GM04504 (cell line): Measurements from ENCODE around the gene TMEM229B.

ENCODE experiments used
- DNase-seq: peaks from one replicate; pipeline ENCODE4 v3.0.0-alpha.2; 2012; ENCODE audit warnings: low read depth

The TMEM229B gene

DNA sequence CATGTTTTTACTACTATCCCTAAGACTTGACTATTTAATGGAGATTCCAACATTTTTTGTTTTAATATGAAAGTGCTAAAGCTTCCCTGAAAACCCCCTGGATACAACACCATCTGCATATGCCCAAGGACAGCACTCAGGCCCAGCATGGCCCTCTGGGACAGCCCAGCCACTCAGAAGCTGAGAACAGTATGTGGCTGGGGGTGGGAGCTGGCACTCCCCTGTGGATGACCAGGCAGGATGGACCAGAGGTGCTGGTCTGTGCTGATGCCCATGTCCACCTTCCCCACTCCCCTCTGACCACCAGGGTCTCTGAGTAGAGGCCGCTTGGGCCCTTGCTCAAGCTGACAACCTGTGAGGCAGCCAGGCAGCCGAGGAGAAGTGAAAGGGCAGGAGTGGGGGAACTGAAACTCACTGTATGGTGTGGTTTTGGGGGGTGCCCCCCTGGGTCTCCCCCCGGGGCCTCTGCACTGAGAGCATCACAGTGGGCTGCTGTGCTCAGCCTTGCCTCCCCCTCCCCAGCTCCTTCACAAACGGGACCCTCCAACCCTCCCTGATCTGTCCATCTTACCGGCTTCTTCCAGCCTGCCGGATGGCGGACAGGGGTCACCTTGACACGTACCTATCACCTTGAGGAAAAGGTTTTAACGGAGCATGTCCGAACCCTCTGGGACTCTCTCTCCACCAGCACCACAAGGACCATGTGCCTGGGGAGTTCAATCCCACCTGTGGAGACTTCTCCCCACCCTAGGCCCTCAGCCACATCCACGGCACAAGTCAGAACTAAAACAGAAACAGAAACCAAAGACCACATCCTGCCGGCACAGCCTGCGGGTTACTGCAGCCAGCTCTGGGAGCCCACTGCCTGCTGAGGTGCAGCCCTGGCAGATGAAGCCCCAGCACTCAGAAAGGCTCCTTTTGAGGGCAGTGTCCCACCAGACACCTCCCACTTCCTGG is at the start of gene TMEM229B:
TMEM229B (minus strand) TSS at position 785 of the 957 bp plus-strand sequence. CDS start 14,798 bp downstream, outside the sequence.
- peak; percentile 10 for DNase-seq

DNA sequence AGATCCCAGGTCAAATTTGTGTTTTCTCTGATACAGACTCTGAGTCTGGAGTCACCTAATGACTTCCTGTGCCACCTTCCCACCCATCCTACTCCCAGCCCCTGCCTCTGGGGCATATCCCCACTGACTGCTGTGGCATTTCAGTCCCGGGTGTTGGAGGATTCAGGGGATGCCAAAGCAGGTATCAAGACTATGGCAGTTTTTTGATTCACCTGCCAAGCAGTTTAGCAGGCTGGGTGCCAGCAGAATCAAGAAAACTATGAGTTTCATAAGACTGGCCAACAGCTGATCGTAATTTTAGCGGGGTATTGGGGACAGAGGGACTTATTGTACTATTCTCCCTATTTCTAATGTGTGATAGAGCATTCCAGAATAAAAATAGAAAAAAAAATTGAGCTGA is 49.2 kb upstream of the TMEM229B start:
- DNase-seq = no peak

DNA sequence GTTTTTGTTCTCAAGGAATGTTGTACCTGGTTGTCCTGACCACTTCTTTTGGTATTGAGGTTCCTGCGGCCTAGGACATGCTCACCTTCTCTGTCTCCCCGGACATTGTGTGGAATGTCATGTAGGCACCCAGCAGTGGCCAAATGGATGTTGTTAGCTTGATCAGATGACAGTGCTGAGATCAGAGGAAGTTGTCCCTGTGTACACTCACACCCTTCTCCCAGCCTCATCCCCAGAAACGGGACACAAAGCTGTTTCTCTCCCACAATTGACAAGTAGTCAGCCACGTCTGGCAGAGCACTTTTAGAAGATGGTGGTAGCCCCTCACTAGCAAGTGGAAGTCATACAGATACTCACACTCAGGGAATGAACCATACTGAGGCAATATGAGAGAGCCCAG is 47.6 kb upstream of the TMEM229B start:
- DNase-seq = no peak

DNA sequence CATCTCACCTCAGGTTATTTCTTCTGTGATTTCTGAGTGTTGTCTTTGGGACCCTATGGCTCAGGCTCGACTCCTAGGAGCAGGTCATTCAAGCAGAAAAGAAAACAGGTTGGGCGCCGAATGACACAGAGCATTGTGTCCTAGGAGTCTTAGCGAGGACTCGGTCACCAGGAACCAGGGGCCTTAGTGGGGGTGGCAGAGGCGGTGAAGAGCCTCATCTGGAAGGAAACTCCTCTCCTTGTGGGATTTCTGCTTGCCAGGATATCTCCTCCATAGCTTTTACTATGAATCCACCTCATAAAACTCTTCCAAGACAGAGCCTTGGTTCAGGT is 45.2 kb upstream of the TMEM229B start:
- no peak for DNase-seq

DNA sequence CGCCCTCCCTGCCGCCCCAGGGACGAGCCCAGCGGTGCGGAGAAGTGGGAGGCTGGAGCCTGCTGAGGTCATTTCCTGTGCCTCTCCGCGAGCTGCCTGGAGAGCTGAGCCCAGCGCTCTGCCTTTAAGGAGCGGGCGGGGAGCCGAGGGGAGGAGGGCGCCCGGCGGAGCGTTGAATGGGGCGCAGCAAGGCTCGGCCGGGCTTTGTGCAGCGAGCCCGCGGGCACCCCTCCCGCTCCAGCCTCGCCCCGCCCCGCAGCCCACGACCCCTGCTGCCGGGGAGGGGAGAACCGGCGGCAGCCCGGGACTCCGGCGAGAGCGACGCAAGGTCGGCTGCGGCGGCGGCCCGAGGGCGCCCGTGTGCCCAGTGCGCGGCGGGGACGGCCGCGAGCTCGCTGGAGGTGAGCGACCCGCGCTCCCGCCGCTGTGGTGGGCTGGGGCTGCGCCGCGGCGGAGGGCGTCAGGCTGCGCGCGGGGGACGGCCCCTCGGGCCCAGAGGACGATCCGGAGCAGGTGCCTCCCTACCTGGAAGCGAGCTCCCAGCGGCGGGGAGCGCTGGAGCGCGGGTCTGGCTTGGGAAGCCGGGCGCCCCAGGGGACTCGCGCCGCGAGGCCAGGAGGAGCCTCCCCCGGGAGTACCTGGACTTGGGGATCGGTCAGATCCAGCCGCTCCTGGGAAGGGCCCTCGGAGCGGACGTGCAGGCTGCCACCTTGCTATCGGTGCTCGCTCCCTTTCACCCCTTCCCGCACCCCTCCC is 44.7 kb upstream of the TMEM229B start, which contains the start of gene PLEKHH1:
PLEKHH1 (plus strand) TSS at position 293 of the 756 bp plus-strand sequence. CDS start 8,578 bp downstream, outside the sequence.
- peak; percentile 22 for DNase-seq

DNA sequence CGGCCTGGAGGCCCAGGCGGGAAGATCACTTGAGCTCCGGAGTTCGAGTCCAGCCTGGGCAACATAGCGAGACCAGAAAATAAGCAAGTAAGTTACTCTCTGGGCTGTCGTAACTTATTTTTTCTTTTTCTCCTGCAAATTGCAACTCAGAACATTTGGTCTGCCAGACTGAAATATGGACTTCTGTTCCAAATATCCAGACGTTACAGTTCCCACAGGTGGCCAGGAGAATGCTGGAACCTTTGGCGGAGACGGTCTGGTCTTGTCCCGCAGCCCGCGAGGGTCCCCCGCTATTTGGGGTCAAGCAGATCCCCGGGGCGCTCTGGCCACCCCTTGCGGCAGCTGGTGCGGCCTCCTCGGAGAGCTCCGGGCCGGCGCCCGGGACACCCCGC is 44.1 kb upstream of the TMEM229B start:
- DNase-seq = no peak

DNA sequence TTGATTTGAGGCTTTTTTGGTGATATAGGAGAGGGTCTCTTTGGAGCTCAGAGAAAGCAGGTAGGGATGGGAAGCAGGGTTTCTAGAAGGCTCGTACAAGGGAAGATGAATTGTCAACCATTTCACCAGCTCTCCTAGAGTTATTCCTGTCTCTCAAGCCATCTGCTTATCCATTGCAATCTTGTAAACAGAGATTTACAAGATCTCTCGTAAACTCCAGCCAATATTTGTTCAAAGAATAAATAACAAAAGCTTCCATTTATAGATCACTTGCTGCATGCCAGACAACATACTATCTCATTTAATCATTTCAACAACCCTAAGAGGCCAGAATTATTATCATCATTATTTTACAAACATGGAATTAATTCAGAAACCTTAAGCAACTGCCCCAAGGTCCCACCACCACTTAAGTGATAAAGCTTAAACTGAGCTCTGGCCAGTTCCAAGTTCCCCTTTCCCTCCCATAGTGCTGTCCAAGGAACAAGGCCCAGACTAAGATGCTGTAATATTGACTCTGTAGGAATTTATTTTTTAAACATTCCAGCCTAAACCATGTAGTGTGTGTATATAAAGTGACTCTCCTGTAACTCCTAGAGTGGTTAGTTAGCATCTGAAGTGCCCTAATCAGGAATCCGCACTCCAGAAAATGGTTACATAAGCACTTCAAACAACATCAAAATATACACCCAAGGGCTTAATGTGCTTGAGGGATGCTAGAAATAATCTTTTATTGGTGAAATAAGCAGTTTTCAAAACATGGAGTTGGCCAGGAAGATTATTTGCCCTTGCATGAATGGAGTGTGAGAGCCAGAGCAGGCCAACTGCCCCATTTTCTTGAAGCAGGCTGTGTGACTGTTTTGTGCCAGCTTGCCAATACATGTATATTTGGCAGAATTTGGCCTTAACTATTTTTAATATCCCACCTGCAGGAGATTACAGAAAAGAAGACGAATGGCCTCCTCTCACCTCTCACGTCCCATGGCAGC is 41.7 kb upstream of the TMEM229B start:
- no peak for DNase-seq

DNA sequence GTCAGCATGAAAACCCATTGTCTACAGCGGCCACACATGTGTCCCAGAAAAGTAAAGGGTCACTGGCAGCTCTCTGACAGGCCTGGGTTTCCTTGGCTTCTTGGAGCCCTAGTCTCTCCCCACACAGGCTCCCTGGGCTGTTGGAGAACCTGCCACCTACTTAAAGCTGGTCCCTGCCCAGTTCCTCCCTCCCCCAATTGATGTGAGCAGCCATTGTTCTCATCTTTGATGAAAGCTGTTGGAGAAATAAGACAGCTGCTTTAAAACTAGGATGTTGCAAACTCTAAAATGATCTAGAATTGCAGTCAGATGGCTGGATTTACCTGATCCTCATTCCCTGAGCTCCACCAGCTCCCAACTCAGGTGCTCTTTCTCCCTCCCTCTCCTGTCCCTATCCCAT is 39.8 kb upstream of the TMEM229B start:
- no peak for DNase-seq

DNA sequence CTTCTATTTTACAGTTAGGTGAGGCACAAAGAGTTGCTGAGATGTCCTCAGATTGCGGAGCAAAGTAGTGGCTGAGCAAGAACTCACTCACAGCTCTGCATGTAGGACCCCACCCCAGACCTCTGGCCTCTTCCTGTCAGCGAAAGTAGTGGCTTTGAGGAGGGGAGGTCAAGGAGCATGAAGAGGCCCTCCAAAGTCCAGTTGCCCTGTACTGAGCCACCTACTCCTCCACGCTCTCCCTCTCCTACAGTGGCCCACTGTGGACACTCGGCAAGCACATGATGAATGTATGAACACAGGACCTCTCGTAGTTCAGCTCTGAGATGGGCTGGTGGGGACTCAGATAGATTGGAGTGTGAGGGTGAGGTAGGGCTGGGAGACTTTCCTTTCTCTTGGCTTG is 39.2 kb upstream of the TMEM229B start:
- DNase-seq = no peak

DNA sequence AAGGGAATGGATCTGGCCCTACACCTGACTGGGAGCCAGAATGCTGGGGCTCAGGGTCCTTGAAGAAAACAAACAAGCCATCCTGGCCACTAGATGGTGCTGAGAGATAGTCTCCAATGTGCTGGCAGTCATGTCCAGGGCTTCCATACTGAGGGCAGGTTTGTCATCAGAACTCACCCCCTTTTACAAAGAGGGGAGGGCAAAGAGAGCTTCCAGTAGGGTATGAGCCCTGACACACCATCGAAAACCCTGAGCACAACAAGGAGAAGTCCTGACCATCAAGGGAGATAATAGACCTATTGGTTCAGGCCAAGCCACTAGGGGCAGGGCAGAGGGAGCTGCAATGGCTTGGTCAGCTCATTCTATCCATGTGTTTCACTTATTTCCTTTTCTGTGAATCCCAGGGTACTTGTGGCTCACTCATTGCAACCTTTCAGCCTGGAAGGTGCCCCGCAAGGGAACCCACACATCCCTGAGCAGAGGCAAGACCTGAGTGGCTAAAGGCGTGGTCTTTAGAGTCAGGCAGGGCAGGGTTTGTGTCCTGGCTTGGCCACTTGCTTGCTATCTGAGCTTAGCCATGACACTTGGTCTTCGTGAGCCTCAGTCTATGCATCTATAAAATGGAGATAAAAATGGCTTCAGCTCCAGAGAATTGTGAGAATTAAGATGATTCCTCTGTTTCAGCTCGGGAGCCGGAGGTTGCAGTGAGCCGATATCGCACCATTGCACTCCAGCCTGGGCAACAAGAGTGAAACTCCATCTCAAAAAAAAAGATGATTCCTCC is 38.3 kb upstream of the TMEM229B start:
- no peak for DNase-seq

DNA sequence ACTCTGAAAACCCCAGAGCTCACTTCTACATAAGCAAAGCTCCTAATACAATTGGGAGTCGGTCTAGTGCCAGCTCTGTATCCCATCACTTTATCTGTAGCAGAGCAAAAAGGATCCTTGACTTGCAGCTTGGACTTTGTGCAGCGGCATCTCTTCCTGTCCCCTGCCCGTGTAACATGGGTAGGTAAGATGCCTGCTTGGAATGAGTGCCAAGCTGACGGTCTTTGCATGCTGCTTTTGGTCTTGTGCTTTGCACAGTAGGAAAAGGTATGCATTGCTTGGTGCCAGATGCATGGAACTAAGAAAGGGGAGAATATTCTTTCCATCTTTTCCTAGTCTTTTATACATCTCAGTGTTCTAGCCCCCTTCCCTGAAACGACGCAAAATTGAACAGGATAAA is 37.7 kb upstream of the TMEM229B start:
- DNase-seq = no peak

DNA sequence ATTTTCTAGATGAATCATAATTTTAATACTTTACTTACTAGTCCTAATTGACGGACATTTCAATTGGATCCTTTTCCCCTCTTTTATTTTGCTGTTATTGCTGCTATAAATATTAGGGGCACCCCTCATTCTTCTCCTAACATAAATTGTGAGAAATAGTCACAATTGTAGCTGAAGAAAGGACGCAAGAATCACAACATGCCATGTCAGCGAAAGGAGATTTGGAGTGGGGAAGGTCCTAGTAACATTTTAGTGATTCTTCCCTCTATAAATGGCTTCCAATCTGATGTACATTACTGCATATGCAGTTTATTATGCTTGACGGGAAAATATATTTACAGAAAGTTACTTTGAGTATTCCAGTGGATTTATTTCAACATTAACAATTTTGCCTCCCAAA is 36.9 kb upstream of the TMEM229B start:
- no peak for DNase-seq

DNA sequence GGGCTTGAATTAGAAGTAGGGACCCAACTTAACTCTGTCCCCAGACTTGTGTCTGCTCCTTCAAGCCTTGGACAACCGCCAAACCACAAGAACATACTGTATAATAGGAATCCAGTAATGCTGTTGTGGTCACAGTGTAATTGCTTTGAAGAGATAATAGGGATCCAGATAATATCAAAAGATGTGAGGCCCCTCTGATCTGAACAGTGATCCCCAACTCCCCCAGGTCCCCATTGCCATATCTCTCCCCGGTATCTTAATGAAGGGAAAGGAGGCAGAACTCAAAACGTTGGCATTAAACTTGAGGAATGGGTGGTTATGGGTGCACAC is 36.1 kb upstream of the TMEM229B start:
- no peak for DNase-seq

DNA sequence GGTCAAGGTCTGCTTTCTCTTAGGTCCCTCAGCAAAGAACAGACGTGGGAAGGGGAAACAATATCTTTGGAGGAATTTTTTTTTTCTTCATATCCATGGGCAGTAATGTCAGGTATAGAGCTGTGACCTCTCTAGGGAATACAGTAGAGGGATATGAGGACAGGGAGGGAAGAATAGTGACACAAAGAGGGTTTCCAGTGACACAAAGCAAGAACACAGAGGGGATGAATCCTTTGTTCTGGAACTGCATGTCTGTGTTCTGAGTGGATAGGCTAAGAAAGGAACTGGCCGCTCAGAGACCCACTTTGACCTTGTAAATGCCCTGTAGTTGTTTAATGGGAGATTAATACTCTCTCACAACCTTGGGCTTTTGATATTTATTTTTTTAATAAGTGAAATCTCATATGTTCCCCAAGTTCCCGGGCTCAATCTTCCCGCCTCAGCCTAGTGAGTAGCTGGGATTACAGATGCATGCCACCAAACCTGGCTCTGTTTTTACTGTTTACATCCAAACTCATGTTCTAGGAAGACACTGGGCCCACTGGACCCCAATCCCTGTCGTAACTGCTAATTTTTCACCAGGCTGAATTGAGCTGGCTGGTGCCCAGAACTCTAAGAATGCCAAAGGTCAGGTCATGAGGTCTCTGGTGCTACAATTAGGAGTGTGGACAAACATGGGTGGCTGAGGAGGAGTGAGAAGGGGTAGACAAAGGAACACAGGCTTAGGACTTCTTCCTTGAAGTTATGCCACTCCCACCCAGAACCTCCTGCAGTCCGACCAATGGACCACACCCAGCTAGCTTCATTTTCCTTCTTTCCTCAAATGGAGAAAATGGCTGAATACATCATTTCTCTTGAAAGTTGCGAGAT is 35.5 kb upstream of the TMEM229B start:
- no peak for DNase-seq

DNA sequence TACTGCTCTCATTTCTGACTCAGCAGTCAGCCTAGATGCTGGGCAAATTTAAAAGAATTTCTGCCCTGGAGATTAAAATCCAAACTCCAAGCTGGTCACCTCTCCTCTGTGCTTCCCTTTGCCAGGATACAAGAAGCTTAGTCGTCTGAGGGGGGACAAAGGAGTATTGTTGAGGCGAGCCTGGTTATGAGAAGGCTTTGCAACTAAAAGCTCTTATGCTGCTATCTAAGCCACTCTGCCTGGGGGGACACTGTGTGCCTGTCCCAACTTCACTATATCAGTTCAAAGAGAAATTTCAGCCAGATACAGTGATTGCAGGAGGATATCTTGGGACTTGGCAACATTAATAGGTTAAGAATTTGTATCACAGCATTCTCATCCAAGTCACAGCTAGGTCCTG is 33.7 kb upstream of the TMEM229B start:
- no peak for DNase-seq

DNA sequence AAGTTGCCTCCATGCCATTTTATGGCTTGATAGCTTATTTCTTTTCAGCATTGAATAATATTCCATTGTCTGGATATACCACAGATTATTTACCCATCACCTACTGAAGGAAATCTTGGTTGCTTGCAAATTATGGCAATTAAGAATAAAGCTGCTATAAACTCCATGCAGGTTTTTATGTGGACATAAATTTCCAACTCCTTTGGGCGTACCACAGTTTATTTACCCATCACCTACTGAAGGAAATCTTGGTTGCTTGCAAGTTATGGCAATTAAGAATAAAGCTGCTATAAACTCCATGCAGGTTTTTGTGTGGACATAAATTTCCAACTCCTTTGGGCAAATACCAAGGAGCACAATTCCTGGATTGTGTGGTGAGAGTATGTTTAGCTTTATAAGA is 32.0 kb upstream of the TMEM229B start:
- DNase-seq = no peak

DNA sequence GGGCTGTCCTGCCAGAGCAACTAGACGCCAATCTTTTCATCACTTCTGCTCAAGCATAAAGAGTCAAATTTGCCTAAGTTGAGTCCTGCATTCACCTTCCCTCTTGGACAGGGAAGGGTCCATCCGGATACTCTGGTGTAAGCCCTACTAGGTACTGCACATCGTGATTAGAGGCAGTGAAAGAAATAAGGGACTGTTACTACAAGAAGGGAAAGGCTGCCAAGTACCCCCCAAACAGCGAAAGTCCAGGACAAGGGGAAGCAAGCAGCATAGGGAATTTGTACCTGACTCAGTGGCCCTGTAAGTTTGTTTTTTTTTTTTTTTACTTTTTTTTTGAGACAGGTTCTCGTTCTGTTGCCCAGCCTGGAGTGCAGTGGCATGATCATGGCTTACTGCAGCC is 30.9 kb upstream of the TMEM229B start:
- no peak for DNase-seq

DNA sequence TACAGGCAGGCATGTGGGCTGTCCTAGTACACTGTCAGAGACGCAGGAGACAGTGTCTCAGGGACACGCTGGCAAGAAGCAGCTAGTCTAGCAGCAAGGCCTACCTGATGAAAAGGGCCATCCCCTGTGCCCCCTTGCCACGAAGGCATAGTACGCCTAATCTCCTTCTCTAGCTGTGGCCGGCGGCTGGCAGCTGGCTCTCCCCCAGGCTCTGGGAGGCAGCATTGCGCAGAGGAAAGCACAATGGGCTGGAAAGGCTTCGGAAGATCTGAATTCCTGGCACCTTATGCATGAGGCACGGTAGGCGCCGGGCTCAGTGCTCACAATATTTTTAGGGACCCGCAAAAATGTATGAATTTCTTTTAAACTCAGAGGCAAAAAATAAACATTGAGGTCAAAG is 28.6 kb upstream of the TMEM229B start:
- DNase-seq = no peak

DNA sequence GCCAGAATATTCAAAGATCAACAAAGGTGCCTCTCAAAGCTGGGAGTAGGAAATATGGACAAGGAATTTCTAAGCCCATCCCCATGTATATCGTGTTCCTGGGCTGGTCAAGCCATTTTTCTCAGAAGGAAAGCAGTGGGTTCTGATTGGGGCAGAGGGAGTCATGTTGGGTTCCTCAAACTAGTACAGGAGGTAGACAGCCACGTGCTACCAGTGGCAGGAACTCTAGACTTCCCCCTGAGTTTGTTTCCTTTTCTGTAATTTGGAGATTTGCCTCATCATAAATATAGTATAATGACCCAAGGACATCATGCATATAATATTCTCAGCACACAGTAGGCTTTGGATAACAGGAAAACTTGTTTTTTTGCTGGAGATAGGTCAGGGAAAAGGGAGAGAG is 28.2 kb upstream of the TMEM229B start:
- no peak for DNase-seq

DNA sequence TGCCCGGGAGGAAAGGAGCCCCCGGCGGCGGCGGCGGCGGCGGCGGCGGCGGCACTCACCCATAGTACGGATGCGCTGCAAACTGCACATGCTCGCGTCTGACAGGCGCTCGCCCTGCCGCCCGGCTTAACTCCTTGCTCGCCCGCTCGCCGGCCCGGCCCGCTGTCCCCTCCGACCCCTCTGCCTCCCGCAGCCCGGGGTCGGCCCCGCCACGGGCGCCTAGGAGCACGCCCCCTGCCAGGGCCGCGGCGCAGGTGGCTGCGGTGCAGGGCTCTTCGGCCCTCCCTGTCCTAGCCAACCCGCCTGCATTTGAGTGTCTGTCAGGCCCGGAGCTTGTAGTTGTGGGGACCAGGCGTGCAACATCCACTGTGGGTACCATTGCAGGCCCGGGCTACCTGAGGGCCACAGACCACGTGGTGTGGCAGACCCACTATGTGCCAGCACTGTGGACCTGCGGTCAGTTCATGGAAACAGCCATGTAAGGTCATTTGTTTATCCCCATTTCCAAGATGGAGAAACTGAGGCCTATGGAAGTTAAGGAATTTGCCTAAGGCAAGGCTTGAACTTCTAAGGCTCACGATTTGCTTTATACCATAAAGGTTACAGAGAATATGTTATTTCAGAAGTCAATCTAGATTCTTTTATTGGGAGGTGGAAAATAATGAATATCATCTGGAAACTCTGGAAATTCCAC is 27.0 kb upstream of the TMEM229B start:
- DNase-seq = no peak
